K562 (cell line): ENCODE measurements around the gene CUTA. TPM values are rescaled to one million over a fixed set of nuclear protein-coding genes. Genes with fewer than 3 reads are reported as not detected.

Source experiments
- BCL6 ChIP-seq: fragments of 250-450 bp; sonication (Bioruptor Pico); IDR thresholded peaks from 2 replicates; pipeline ENCODE4 v1.4.0; 2020
- CCNT2 ChIP-seq: IDR thresholded peaks from 2 replicates; pipeline ENCODE4 v1.6.1; 2011; ENCODE audit warnings: borderline replicate concordance, low read depth, mild to moderate bottlenecking, moderate library complexity, mixed read lengths, low read length; ENCODE audit not compliant: insufficient read length; ENCODE audit errors: extremely low read depth
- ELF4 ChIP-seq: fragments of 450-650 bp; formaldehyde crosslinking; IDR thresholded peaks from 2 replicates; pipeline ENCODE4 v1.4.0; 2022; ENCODE audit warnings: missing genetic modification characterization
- FOXA3 ChIP-seq, 2 experiments: fragments of 450-650 bp in 1 of 2; sonication (generic) in 1 of 2; formaldehyde crosslinking; IDR thresholded peaks in 1 of 2; conservative IDR thresholded peaks in 1 of 2; 2 replicates each; pipeline versions ENCODE4 v1.4.0 to v1.8.0; 2020 to 2022; ENCODE audit warnings: mild to moderate bottlenecking in 2 of 2, missing genetic modification reagents in 1 of 2
- FOXJ3 ChIP-seq: sonication (generic); formaldehyde crosslinking; IDR thresholded peaks from 2 replicates; pipeline ENCODE4 v1.4.0; 2020; ENCODE audit warnings: mild to moderate bottlenecking, missing genetic modification reagents
- ILF3 ChIP-seq: fragments of 450-650 bp; IDR thresholded peaks from 2 replicates; pipeline ENCODE4 v1.6.1; 2018; ENCODE audit warnings: antibody characterized with exemption, mild to moderate bottlenecking, moderate library complexity, borderline replicate concordance
- LCOR ChIP-seq: sonication (generic); formaldehyde crosslinking; IDR thresholded peaks from 2 replicates; pipeline ENCODE4 v1.8.0; 2022; ENCODE audit warnings: mild to moderate bottlenecking, missing genetic modification reagents
- POLR2AphosphoS2 ChIP-seq: IDR thresholded peaks from 2 replicates; pipeline ENCODE4 v1.6.1; 2012; ENCODE audit warnings: low read length, improper control_type of control experiment
- PTTG1 ChIP-seq: fragments of 450-650 bp; IDR thresholded peaks from 2 replicates; pipeline ENCODE4 v1.6.1; 2016; ENCODE audit warnings: low read depth, mild to moderate bottlenecking, missing genetic modification characterization, missing compliant biosample characterization
- RBM25 ChIP-seq: fragments of 200-400 bp; formaldehyde crosslinking; IDR thresholded peaks from 2 replicates; pipeline ENCODE4 v1.6.1; 2018; ENCODE audit warnings: low read length, low read depth, moderate library complexity; ENCODE audit not compliant: severe bottlenecking
- SREBF2 ChIP-seq: sonication (generic); formaldehyde crosslinking; IDR thresholded peaks from 2 replicates; pipeline ENCODE4 v1.4.0; 2020; ENCODE audit warnings: mild to moderate bottlenecking, missing genetic modification reagents
- TAF15 ChIP-seq: fragments of 200-400 bp; formaldehyde crosslinking; IDR thresholded peaks from 2 replicates; pipeline ENCODE4 v1.6.1; 2017; ENCODE audit warnings: mild to moderate bottlenecking, low read depth, low read length, moderate library complexity
- ZBED1 ChIP-seq: IDR thresholded peaks from 2 replicates; pipeline ENCODE4 v1.6.1; 2014
- ZNF644 ChIP-seq: fragments of 200-800 bp; sonication (Bioruptor generic); IDR thresholded peaks from 2 replicates; pipeline ENCODE4 v1.6.1; 2016; ENCODE audit warnings: low read depth, missing genetic modification characterization, missing compliant biosample characterization
- polyA plus RNA-seq, 8 experiments: library from polyadenylated mRNA; depleted of rRNA in 4 of 8; stranded (reverse) in 5 of 8; unstranded in 3 of 8; fragments of >200 nt; fragmentation: Nextera tagmentation in 2 of 8; fragmentation: Illumina TruSeq in 1 of 8; extraction: Ambion mirVana in 2 of 8; extraction: Trizol in 1 of 8; gene quantifications; 2 replicates each; pipeline versions ENCODE4 v1.2.1 to v1.2.3, GENCODE V29; 2011 to 2014; ENCODE audit warnings: inconsistent platforms in 1 of 8, missing spikeins in 1 of 8
- total RNA-seq, 7 experiments: library from RNA; depleted of rRNA in 6 of 7; stranded (reverse); fragments of >200 nt in 6 of 7; fragmentation: Illumina TruSeq in 2 of 7; extraction: Trizol in 2 of 7; gene quantifications; 2 replicates each; pipeline versions ENCODE4 v1.2.1 to v1.2.3, GENCODE V29; 2011 to 2021; ENCODE audit warnings: low replicate concordance in 1 of 7
- TF ChIP-seq, protein P1 (sequence below): fragments of 250-450 bp; sonication (Bioruptor Pico); IDR thresholded peaks from 2 replicates; pipeline ENCODE4 v1.5.0; 2020; ENCODE audit warnings: mild to moderate bottlenecking, borderline replicate concordance
- TF ChIP-seq, protein P2 (sequence below): fragments of 250-450 bp; sonication (Bioruptor Pico); IDR thresholded peaks from 2 replicates; pipeline ENCODE4 v1.5.0; 2021; ENCODE audit warnings: mild to moderate bottlenecking, borderline replicate concordance
- TF ChIP-seq, protein P3 (sequence below): fragments of 450-650 bp; formaldehyde crosslinking; IDR thresholded peaks from 2 replicates; pipeline ENCODE4 v1.4.0; 2020; ENCODE audit warnings: mild to moderate bottlenecking, moderate library complexity
- TF ChIP-seq, protein P4 (sequence below): IDR thresholded peaks from 2 replicates; pipeline ENCODE4 v1.6.1; 2014; ENCODE audit warnings: antibody characterized with exemption
- TF ChIP-seq, protein P5 (sequence below): fragments of 450-650 bp; formaldehyde crosslinking; IDR thresholded peaks from 2 replicates; pipeline ENCODE4 v1.4.0; 2020; ENCODE audit warnings: mild to moderate bottlenecking

The CUTA gene
- total and polyA plus RNA-seq, 9 of the 15 experiments (the other 6 are each of a cell fraction or from before 2014, with no cell fraction given), result 166 to 682 (median 310) TPM

DNA sequence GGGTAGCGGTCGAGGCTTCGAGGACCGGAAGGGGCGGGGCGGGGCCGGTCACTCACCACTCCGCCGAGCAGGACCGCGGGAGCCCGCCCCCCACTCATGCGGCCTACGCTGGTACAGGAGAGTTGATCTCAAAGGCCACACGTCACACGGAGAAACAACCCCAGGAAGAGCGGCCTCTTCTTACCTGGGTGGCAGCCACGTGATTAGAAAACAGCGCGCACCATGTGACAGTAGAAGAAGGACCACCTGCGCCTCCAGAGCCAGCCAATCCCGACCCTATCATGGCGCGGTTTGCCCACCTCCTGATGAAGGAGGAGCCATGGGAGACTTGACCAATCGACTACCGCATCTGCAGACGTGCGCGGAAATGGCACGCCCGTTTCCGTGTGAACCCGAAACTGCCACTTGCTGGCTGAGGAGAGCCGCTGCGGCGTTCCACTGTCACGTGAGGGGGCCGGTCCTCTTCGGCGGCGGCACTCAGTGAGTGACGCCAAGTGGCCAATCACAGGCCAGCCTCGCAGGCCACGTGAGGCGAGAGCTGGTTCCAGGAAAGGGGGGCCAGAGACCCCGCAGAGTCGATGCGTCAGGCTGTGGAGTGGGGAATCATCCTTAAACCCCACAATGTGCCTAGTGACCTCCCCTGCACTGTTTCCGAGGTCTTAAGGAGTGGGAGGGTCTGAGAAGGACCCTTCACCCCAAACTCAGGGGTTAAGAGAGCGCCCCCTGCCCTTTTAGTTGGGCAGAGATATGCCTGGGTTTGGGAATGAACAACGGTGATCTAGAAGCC is at the start of gene CUTA (continued):
- TF ChIP-seq, protein P1, sequence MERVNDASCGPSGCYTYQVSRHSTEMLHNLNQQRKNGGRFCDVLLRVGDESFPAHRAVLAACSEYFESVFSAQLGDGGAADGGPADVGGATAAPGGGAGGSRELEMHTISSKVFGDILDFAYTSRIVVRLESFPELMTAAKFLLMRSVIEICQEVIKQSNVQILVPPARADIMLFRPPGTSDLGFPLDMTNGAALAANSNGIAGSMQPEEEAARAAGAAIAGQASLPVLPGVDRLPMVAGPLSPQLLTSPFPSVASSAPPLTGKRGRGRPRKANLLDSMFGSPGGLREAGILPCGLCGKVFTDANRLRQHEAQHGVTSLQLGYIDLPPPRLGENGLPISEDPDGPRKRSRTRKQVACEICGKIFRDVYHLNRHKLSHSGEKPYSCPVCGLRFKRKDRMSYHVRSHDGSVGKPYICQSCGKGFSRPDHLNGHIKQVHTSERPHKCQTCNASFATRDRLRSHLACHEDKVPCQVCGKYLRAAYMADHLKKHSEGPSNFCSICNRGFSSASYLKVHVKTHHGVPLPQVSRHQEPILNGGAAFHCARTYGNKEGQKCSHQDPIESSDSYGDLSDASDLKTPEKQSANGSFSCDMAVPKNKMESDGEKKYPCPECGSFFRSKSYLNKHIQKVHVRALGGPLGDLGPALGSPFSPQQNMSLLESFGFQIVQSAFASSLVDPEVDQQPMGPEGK (CRISPR knock-in tag), result no peak
- peak; percentile 90 for TF ChIP-seq LCOR (CRISPR knock-in tag)
- no peak for TF ChIP-seq FOXJ3 (CRISPR knock-in tag)
- TF ChIP-seq ILF3, result no peak
- TF ChIP-seq ELF4, result no peak
- TF ChIP-seq ZNF644 (tag), result peak; percentile 84; the same call in 1 of the 2 replicates
- TF ChIP-seq PTTG1 (tag), result no peak
- TF ChIP-seq, protein P2, sequence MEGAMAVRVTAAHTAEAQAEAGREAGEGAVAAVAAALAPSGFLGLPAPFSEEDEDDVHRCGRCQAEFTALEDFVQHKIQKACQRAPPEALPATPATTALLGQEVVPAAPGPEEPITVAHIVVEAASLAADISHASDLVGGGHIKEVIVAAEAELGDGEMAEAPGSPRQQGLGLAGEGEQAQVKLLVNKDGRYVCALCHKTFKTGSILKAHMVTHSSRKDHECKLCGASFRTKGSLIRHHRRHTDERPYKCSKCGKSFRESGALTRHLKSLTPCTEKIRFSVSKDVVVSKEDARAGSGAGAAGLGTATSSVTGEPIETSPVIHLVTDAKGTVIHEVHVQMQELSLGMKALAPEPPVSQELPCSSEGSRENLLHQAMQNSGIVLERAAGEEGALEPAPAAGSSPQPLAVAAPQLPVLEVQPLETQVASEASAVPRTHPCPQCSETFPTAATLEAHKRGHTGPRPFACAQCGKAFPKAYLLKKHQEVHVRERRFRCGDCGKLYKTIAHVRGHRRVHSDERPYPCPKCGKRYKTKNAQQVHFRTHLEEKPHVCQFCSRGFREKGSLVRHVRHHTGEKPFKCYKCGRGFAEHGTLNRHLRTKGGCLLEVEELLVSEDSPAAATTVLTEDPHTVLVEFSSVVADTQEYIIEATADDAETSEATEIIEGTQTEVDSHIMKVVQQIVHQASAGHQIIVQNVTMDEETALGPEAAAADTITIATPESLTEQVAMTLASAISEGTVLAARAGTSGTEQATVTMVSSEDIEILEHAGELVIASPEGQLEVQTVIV, result no peak
- no peak for TF ChIP-seq BCL6 (CRISPR knock-in tag)
- TF ChIP-seq POLR2AphosphoS2, result no peak
- TF ChIP-seq, protein P3, sequence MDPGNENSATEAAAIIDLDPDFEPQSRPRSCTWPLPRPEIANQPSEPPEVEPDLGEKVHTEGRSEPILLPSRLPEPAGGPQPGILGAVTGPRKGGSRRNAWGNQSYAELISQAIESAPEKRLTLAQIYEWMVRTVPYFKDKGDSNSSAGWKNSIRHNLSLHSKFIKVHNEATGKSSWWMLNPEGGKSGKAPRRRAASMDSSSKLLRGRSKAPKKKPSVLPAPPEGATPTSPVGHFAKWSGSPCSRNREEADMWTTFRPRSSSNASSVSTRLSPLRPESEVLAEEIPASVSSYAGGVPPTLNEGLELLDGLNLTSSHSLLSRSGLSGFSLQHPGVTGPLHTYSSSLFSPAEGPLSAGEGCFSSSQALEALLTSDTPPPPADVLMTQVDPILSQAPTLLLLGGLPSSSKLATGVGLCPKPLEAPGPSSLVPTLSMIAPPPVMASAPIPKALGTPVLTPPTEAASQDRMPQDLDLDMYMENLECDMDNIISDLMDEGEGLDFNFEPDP, result peak; percentile 84; the same call in 1 of the 2 replicates
- peak; percentile 86 for TF ChIP-seq CCNT2
- TF ChIP-seq ZBED1, result no peak; the same call in 1 of the 2 replicates
- TF ChIP-seq, protein P4, sequence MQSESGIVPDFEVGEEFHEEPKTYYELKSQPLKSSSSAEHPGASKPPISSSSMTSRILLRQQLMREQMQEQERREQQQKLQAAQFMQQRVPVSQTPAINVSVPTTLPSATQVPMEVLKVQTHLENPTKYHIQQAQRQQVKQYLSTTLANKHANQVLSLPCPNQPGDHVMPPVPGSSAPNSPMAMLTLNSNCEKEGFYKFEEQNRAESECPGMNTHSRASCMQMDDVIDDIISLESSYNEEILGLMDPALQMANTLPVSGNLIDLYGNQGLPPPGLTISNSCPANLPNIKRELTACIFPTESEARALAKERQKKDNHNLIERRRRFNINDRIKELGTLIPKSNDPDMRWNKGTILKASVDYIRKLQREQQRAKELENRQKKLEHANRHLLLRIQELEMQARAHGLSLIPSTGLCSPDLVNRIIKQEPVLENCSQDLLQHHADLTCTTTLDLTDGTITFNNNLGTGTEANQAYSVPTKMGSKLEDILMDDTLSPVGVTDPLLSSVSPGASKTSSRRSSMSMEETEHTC, result peak; percentile 90
- TF ChIP-seq FOXA3 (CRISPR knock-in tag; conservative IDR thresholded peaks at IDR 0.05 in 1 of 2, IDR thresholded peaks at IDR 0.05 in 1 of 2), result no peak
- TF ChIP-seq, protein P5, sequence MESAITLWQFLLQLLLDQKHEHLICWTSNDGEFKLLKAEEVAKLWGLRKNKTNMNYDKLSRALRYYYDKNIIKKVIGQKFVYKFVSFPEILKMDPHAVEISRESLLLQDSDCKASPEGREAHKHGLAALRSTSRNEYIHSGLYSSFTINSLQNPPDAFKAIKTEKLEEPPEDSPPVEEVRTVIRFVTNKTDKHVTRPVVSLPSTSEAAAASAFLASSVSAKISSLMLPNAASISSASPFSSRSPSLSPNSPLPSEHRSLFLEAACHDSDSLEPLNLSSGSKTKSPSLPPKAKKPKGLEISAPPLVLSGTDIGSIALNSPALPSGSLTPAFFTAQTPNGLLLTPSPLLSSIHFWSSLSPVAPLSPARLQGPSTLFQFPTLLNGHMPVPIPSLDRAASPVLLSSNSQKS (CRISPR knock-in tag), result no peak
- TF ChIP-seq RBM25, result no peak
- no peak for TF ChIP-seq TAF15
- no peak for TF ChIP-seq SREBF2 (CRISPR knock-in tag)
